A673 (cell line): ENCODE data around the gene MAN1C1.

Experiments
- CTCF ChIP-seq: fragments of 300-800, 200-600 bp; sonication (generic); conservative IDR thresholded peaks from 2 replicates; pipeline ENCODE4 v1.5.1; 2017; ENCODE audit warnings: low read depth, mild to moderate bottlenecking, antibody characterized with exemption, low read length, moderate library complexity, mixed read lengths
- EZH2 ChIP-seq: fragments of 200-600 bp; sonication (generic); IDR thresholded peaks from 2 replicates; pipeline ENCODE4 v1.6.1; 2017; ENCODE audit warnings: borderline replicate concordance, low read depth, mild to moderate bottlenecking, mixed read lengths, antibody characterized with exemption, low read length; ENCODE audit not compliant: poor library complexity, severe bottlenecking

GRCh38 chr1:25671929-25672328 is 55.3 kb downstream of the MAN1C1 start:
- TF ChIP-seq CTCF (no peak), EZH2 (no peak)
